Activated effector memory CD4-positive, alpha-beta T cell treated with Interleukin-2 at 50 U/mL for 16 hours (primary cell): Measurements from ENCODE around the gene TCFL5.

Source experiments
- DNase-seq: peaks from one replicate; pipeline ENCODE4 v3.0.0-alpha.2; 2020

The TCFL5 gene

GRCh38 chr20:62808211-62808865 lies 53.3 kb downstream of the TCFL5 start:
- peak; percentile 56 for DNase-seq

GRCh38 chr20:62807444-62808210 lies 54.0 kb downstream of the TCFL5 start:
- DNase-seq: no peak

- no peak for DNase-seq
These were observed 55.1 kb downstream of the TCFL5 start for GRCh38 chr20:62806383-62807050.

DNA sequence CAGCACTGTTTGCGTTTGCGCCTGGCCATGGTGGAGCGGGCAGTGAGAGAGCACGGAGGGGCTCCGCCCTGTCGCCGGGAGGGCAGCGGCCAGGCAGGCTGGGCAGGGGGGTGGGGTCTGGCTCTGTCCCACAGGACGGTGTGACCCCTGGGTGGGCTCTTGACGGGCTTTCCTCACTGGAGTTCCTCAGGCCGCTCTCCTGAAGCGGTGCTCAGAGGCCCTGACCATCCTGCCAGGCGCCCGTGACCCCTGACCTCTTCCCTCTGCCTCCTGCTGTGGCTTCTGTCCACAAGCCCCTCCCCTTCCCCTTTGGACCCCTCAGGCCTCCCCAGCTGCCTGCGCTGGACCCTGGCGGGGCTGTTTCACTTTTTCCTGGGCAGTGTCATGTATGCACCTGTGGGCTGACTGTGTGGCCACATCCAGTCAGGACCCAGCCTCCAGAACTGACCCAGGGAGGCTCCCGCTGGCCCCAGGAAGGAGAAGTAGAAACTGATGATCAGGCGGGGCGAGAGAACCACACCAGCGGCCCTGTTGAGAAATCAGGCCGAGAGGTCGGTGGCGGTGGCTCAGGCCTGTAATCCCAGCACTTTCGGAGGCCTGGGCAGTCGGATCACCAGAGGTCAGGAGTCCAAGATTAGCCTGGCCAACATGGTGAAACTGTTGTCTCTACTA lies 55.8 kb downstream of the TCFL5 start:
- DNase-seq: no peak

DNA sequence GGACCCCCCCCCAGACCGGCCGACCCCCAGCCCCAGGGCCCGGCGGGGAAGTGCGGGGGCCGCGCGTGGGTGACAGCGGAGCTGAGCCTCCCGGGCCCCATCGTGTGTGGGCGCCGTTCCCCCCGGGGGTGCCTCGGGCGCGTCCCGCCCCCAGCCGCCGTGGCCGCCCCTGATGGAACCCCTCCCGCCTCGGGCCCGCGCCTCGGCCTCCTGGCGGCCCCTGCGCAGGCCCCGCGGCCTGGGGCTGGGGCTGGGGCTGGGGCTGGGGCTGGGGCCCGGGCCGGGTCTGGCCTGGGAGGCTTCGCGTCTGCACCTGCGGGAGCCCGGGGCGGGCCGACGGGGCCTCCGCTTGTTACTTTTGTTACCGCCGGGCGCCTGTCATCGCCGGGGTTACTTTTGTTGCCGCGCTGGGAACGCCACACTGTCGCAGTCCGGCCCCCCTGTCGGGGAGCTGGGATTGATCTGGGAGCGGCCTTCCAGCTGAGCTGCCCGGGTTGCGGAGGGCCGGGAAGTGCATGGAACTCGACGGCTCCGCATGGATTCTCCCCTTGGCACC lies 56.4 kb downstream of the TCFL5 start:
- no peak for DNase-seq

DNA sequence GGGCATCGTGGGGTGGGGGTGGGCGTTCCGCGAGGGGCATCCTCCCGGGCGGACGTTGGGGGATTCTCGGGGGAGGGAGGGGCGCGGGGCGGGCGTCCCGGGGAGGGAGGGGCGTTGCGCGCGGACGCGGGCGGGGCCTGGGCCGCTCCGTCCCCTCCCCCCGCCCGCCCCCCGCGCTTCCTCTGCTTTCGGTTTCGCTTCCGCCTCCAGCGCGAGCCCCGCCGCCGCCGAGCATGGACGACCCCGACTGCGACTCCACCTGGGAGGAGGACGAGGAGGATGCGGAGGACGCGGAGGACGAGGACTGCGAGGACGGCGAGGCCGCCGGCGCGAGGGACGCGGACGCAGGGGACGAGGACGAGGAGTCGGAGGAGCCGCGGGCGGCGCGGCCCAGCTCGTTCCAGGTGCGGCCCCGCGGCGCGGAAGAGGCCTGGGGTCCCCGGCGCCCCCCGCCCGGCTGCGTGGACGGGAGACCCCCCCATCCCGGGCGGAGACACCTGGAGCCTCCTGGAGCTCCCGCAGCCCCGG lies 56.9 kb downstream of the TCFL5 start, which contains the start of gene OGFR:
OGFR (plus strand) TSS at position 209 of the 528 bp plus-strand sequence; CDS start at position 234, 25 bp downstream.
- DNase-seq: peak; percentile 60

- DNase-seq: no peak
These were observed 57.5 kb downstream of the TCFL5 start for GRCh38 chr20:62804021-62804626.

- DNase-seq: no peak
These were observed 59.5 kb downstream of the TCFL5 start for GRCh38 chr20:62802026-62802712.

- DNase-seq: no peak
These were observed 60.2 kb downstream of the TCFL5 start for GRCh38 chr20:62801284-62802010.

GRCh38 chr20:62800314-62801259 lies 61.0 kb downstream of the TCFL5 start:
- DNase-seq: no peak

DNA sequence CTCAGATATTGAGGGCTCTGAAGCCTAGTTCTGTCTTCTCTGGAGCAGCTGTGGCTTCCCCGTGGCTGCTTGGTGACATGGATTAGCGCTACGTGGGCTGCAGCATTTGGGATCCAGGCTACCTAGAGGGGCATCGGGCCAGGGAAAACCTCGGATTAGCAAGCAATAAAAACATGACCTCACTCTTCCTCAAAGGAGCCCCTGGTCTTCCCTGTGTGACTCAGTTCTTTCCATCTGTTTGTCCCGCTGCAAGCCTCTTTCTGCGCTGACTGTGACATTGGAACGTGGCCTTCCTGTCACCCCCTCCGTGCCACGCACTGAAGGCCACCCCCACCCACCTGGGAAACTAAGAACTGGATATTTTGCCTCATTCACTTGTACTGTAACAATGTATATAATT lies 61.7 kb downstream of the TCFL5 start:
- no peak for DNase-seq

GRCh38 chr20:62799459-62799858 lies 62.2 kb downstream of the TCFL5 start:
- DNase-seq: no peak

DNA sequence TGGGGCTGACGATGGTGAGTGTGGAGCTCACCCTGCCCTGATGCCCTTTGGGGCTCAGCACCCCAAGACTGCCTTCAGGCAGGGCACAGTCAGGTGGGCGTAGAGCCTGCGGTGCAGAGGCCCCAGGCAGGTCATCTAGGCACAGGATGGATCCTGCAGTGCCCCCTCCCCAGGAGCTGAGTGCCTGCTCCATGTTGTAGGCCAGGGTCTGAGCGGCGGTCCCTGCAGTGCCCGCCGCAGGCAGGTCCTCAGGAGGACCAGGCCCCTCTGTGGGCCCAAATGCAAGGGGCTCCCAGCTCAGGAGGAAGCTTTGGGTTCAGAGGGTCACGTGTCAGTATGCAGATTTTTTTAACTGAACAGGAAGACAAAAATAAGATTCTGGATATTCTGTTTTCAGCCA lies 62.6 kb downstream of the TCFL5 start:
- DNase-seq: no peak

GRCh38 chr20:62797671-62798532 lies 63.7 kb downstream of the TCFL5 start:
- DNase-seq: no peak

DNA sequence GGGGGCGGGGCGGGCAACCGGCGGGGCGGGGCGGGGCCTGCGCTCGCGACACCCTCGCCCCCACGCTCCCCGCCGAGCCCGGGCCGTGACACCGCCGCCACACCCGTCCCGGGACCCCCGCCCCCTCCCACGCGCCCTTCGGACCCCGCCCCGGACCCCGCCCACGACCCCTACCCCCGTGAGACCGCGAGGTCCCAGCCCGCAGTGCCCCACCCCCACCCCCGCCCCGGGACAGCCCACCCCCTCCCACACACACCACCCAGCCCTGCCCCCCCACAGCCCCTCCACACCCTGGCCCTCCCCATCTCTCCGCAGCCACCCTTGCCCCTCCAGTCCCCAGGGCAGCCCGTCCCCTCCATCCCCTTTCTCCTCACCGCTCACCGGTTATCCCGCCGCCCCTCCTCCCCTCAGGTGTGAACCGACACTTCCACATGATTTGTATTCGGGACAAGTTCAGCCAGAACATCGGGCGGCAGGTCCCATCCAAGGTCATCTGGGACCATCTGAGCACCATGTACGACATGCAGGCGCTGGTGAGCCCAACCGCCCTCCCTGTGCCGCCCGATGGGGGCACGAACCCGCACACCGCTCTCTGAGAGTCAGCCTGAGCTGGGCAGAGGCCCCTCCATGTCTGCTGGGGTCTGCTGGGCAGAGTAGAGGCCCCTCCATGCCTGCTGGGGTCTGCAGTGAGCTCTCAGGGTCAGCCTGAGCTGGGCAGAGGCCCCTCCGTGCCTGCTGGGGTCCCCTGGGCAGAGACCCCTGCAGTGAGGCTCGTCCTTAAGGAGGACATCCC lies 64.7 kb downstream of the TCFL5 start:
- no peak for DNase-seq

GRCh38 chr20:62795023-62795761 lies 66.4 kb downstream of the TCFL5 start:
- DNase-seq: peak; percentile 59
